Spinal cord (tissue), 10 donors: ENCODE data around the gene AFF4. TPM values are rescaled to one million over a fixed set of nuclear protein-coding genes. Genes with fewer than 3 reads are reported as not detected.
A peak's percentile ranks its signal among the peaks of the same experiment; 100 is the strongest.

Experiments
- DNase-seq, 6 donors: peaks; one replicate each; pipeline versions ENCODE4 v3.0.0 to v3.0.0-alpha.2; 2013 to 2015; ENCODE audit warnings: low spot score in 6 of 6, low read depth in 4 of 6
- H3K27ac ChIP-seq: one replicate; pipeline ENCODE4 v1.5.1; 2013; ENCODE audit warnings: low read depth, low read length, control low read depth
- H3K27me3 ChIP-seq: one replicate; pipeline ENCODE4 v1.6.1; 2013; ENCODE audit warnings: low read length; ENCODE audit not compliant: control insufficient read depth, insufficient read depth
- H3K36me3 ChIP-seq: one replicate; pipeline ENCODE4 v1.6.1; 2013; ENCODE audit warnings: low read length; ENCODE audit not compliant: control insufficient read depth, insufficient read depth
- H3K4me1 ChIP-seq: one replicate; pipeline ENCODE4 v1.6.1; 2013; ENCODE audit warnings: low read length; ENCODE audit not compliant: control insufficient read depth, insufficient read depth
- H3K4me3 ChIP-seq: one replicate; pipeline ENCODE4 v1.5.1; 2013; ENCODE audit warnings: low read depth, low read length, control low read depth
- H3K9me3 ChIP-seq: one replicate; pipeline ENCODE4 v1.6.1; 2013; ENCODE audit warnings: low read length; ENCODE audit not compliant: control insufficient read depth, insufficient read depth
- WGBS: methylation state at CpG from one replicate; pipeline ENCODE4 v1.1.5; 2013; ENCODE audit warnings: missing lambda C conversion rate; ENCODE audit not compliant: insufficient coverage; 5-methylcytosine and 5-hydroxymethylcytosine counted together
- polyA plus RNA-seq, 2 donors: library from polyadenylated mRNA; unstranded; fragments of 120-200 nt; gene quantifications; one replicate each; pipeline ENCODE4 v1.2.1, GENCODE V29; 2013; ENCODE audit not compliant: insufficient read length in 2 of 2
- total RNA-seq, 2 donors: library from RNA; depleted of rRNA in 1 of 2; stranded (reverse); fragments of 120-200 nt in 1 of 2; fragments of >200 nt in 1 of 2; gene quantifications; one replicate each; pipeline versions ENCODE4 v1.2.3 to v1.2.4, GENCODE V29; 2013 to 2014
- donor health status: healthy.

AFF4 gene
- total and polyA plus RNA-seq, 4 donors: 37.0 to 74.7 (median 57.2) TPM

DNA sequence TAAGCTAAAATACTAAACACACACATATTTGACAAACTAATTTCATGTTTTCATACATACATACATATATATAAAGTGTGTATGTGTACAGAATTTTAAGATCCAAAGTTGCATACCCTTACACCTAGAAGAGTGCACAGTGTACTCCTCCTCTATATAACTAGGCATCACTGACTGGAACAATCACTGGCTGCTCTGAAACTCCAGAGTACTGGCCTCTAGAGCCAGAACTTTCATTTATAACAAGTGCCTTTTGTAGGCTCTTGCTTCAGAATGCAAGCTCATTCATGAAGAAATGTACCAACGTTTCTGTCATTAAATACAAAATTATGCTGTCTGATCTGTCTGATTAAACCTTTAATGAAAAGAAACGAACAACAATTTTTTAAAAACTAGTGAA, 86.0 kb downstream of the AFF4 start:
- no CpG with 5 or more reads among the region's 2 CpGs for WGBS

DNA sequence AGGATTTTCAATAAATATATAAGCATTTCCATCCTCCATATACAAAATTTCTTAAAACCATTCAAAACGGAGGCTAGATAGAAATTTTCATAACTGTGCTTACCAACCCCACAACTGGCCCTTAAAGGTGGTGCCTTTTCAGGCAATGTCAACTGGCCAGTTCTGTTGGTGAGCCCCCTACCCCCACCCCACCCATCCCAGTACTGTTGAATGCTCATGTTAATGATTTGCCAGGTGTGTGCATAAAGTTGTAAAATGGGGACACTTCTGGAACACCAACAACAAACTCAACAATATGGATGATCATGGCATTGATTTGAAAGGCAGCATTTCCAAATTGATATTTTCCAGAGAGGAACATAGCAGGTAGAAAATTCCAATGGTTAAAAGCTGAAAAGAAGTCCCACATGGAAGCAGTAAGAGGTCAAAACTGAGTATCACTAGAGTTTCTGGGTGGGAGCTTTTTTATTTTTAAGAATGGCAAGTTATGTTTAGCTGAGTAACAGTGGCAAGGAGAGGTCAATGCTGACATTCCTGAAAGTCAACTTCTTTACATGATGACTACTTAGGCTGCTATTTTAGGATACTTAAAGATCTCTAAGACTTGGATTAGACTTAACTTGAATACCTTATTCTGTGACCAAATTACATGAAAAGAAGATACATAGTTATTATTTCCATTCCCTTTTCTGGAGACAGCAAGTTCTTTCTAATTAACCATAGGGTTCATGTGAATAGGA, 87.2 kb downstream of the AFF4 start:
- Histone ChIP-seq H3K9me3 (no peaks in the 10 kb centered on the region), H3K4me3 (no peak overlapping the region), H3K27me3 (no peaks in the 10 kb centered on the region), H3K4me1 (peaks cover 4% of the 10 kb centered on the region), H3K36me3 (no peaks in the 10 kb centered on the region), H3K27ac (no peak overlapping the region)
- DNase-seq: no peak
- WGBS: no CpG with 5 or more reads among the region's 1 CpG

More for the DNA sequence above, 86.0 kb downstream of the AFF4 start:
- DNase-seq: peak in 1 of 6 donors; percentile 16
- Histone ChIP-seq H3K9me3 (no peaks in the 10 kb centered on the region), H3K4me1 (peaks cover 4% of the 10 kb centered on the region), H3K27me3 (no peaks in the 10 kb centered on the region), H3K36me3 (peaks cover 9% of the 10 kb centered on the region), H3K27ac (no peak overlapping the region), H3K4me3 (no peak overlapping the region)

DNA sequence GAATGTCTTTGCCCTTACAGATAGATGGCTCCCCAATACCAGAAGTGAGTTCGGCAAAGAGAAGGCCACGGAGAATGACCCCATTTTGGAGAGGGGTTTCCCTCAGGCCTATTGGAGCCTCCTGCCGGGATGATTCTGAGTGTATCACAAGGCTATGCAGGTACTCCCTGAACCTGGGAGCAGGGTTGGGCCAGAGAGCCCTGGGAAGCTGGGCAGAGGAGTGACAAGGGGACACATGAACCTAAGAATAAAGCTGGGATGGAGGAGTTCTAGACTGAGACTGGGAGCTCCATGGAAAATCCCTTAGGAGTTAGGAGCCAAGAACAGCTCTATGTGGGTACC, 89.5 kb downstream of the AFF4 start:
- H3K4me3 ChIP-seq: no peak overlapping the region
- H3K27ac ChIP-seq: no peak overlapping the region
- DNase-seq: no peak
- no peaks in the 10 kb centered on the region for H3K27me3 ChIP-seq
- 100% methylated on average over 1 of the region's 3 CpGs for WGBS
- no peaks in the 10 kb centered on the region for H3K9me3 ChIP-seq
- H3K36me3 ChIP-seq: peaks cover 14% of the 10 kb centered on the region
- peaks cover 4% of the 10 kb centered on the region for H3K4me1 ChIP-seq

DNA sequence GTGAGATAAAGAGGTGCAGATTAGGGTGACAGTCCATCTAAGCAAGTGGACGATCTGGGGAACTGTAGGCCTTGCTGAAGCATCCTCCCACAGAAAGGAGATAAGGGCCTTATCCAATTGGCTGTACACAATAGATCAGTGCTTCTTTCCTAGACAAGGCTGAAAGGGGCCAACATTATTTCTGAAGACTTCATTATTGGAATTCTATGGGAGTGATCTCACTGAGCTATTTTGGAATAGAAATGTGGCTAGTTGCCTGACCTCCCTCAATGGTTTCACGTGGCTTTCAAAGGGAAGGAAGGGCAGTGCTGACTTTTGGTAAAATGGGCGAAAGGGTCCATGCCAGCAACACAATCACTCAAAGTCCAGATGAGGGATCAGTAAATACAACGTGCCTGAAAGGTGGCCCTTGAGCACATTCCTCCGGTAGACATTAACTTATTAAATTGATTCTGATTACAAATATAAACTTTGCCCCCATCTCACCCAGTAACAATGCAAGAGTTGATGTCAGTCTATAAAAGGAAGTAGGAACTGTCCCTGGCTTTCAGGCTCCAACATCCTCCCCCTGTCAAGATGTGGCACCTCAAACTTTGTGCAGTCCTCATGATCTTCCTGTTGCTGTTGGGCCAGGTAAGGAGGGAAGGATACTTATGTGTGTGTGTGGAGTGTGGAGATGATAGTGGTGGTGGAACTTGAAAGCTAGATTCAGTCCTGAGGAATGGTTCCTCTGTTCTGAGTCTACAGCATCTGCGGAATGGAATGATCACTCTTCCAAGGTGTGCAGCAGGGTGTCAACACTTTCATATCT, 90.1 kb downstream of the AFF4 start, which contains the start of gene LEAP2:
LEAP2 (plus strand) TSS at position 550 of the 811 bp plus-strand sequence; CDS start at position 577, 27 bp downstream.
- WGBS: 84% methylated on average over 4 of the region's 6 CpGs
- Histone ChIP-seq H3K27ac (no peak within 1 kb of the TSS), H3K9me3 (no peaks in the 10 kb centered on the region), H3K36me3 (peaks cover 16% of the 10 kb centered on the region), H3K4me3 (no peak within 1 kb of the TSS), H3K4me1 (peaks cover 4% of the 10 kb centered on the region), H3K27me3 (no peaks in the 10 kb centered on the region)
- no peak for DNase-seq

DNA sequence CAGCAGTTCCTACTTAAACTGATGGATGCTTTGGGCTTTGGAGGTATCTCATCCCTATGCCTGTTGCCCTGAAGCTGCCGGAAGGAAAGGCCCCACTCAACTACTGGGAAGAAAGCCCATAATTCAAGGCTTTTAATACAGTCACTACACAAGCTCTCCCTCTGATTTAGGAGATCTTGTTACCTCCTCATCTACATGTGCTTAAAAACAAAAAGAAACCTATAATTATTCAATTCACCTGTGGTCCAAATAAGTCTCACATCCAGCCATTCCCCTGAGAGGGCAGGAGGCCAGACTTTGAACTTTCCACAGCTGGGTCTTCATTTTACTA, 90.7 kb downstream of the AFF4 start:
- Histone ChIP-seq H3K27me3 (no peaks in the 10 kb centered on the region), H3K4me1 (peaks cover 2% of the 10 kb centered on the region), H3K27ac (no peak overlapping the region), H3K4me3 (no peak overlapping the region), H3K9me3 (no peaks in the 10 kb centered on the region), H3K36me3 (peaks cover 20% of the 10 kb centered on the region)
- no peak for DNase-seq
- WGBS: 83% methylated on average over 1 of the region's 1 CpG

- DNase-seq: no peak
- no peak overlapping the region for H3K27ac ChIP-seq
- H3K4me1 ChIP-seq: peaks cover 9% of the 10 kb centered on the region
- H3K27me3 ChIP-seq: no peaks in the 10 kb centered on the region
- H3K4me3 ChIP-seq: no peak overlapping the region
- no peaks in the 10 kb centered on the region for H3K9me3 ChIP-seq
- WGBS: 100% methylated on average over 1 of the region's 5 CpGs
- peaks cover 21% of the 10 kb centered on the region for H3K36me3 ChIP-seq
These were observed 91.8 kb downstream of the AFF4 start for GRCh38 chr5:132871459-132872284.

- H3K36me3 ChIP-seq: peaks cover 21% of the 10 kb centered on the region
- no peaks in the 10 kb centered on the region for H3K27me3 ChIP-seq
- no peak for DNase-seq
- H3K27ac ChIP-seq: no peak overlapping the region
- H3K4me3 ChIP-seq: no peak overlapping the region
- H3K9me3 ChIP-seq: no peaks in the 10 kb centered on the region
- WGBS: 89% methylated on average over 1 of the region's 2 CpGs
- peaks cover 14% of the 10 kb centered on the region for H3K4me1 ChIP-seq
These were observed 92.6 kb downstream of the AFF4 start for GRCh38 chr5:132870801-132871200.

- H3K27ac ChIP-seq: no peak overlapping the region
- no peak for DNase-seq
- peaks cover 21% of the 10 kb centered on the region for H3K36me3 ChIP-seq
- no peaks in the 10 kb centered on the region for H3K27me3 ChIP-seq
- peaks cover 18% of the 10 kb centered on the region for H3K4me1 ChIP-seq
- WGBS: 92% methylated on average over 2 of the region's 4 CpGs
- no peaks in the 10 kb centered on the region for H3K9me3 ChIP-seq
- H3K4me3 ChIP-seq: no peak overlapping the region
These were observed 94.7 kb downstream of the AFF4 start for GRCh38 chr5:132868754-132869153.

DNA sequence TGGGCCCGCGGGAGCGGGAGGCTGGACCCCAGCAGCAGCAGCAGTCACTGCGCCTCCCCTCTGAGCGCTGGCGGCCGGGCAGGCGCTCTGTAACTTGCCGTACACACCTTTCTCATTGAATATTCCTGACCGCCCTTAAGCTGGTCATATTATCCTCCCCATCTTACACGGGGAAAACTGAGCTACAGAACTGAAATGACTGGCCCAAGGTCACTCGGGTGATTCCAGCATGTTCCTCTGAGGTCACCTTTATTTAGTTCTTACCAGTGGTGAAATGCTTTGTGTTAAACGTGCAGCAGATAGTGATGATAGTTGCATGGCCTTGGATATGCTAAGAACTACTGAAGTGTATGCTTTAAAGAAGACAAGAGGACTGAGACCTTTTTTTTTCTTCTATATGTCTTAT, 96.4 kb downstream of the AFF4 start:
- H3K4me1 ChIP-seq: peaks cover 18% of the 10 kb centered on the region
- no peak for DNase-seq
- no peaks in the 10 kb centered on the region for H3K27me3 ChIP-seq
- H3K27ac ChIP-seq: peak overlapping the region; percentile 98
- H3K36me3 ChIP-seq: peaks cover 21% of the 10 kb centered on the region
- 0% methylated on average over 8 of the region's 13 CpGs for WGBS
- no peaks in the 10 kb centered on the region for H3K9me3 ChIP-seq
- H3K4me3 ChIP-seq: peak overlapping the region; percentile 97
